IMR-90 (cell line): ENCODE measurements around the gene SSH2. TPM values are rescaled to one million over a fixed set of nuclear protein-coding genes. Genes with fewer than 3 reads are reported as not detected.
"Not testable (repeated sequence)": the region's sequence is repeated elsewhere in the genome, so short reads cannot be mapped to it uniquely, and the experiment has no call there.

Source experiments
- ATAC-seq: fragments of 200-7000 bp; cut with Tn5 transposase; 2 replicates; pipeline ENCODE4 v1.9.1; 2020; ENCODE audit warnings: low read depth, mild to moderate bottlenecking, moderate library complexity
- BruUV-seq: library from RNA; stranded (reverse); fragments of 400-500 nt; replicated peaks from 2 replicates; lab custom pipeline; 2021; lab: Mats Ljungman, UMichigan
- CTCF ChIA-PET: fragments of 300-600 bp; formaldehyde crosslinking; extraction: SDS; loops from one replicate; lab custom pipeline; 2021; ENCODE audit warnings: antibody characterized with exemption; lab: Yijun Ruan, JAX
- POLR2A ChIA-PET: fragments of 300-600 bp; sonication (Branson Sonifier 250); formaldehyde crosslinking; loops from one replicate; lab custom pipeline; 2022; ENCODE audit warnings: antibody characterized with exemption; ENCODE audit not compliant: unreplicated experiment; lab: Charles Lee
- DNase-seq: peaks from one replicate; pipeline ENCODE4 v3.0.0; 2013
- H2AFZ ChIP-seq: replicated peaks from 2 replicates; pipeline ENCODE3; 2013; ENCODE audit warnings: low read length, mild to moderate bottlenecking; ENCODE audit not compliant: poor library complexity
- H2AK5ac ChIP-seq: 2 replicates; pipeline ENCODE4 v1.6.1; 2013; ENCODE audit warnings: low read depth, low read length, inconsistent platforms
- H2AK9ac ChIP-seq: replicated peaks from 2 replicates; pipeline ENCODE3; 2013; ENCODE audit warnings: mild to moderate bottlenecking, low read depth, low read length, moderate library complexity; ENCODE audit not compliant: poor library complexity
- H2BK120ac ChIP-seq: 2 replicates; pipeline ENCODE4 v1.6.1; 2013; ENCODE audit warnings: low read depth, low read length, inconsistent platforms
- H2BK15ac ChIP-seq: 3 replicates; pipeline ENCODE4 v1.6.1; 2013; ENCODE audit warnings: low read depth, low read length, inconsistent platforms
- H2BK20ac ChIP-seq: 2 replicates; pipeline ENCODE4 v1.6.1; 2013; ENCODE audit warnings: low read depth, mild to moderate bottlenecking, inconsistent platforms, low read length, moderate library complexity
- H2BK5ac ChIP-seq: 2 replicates; pipeline ENCODE4 v1.6.1; 2013; ENCODE audit warnings: mild to moderate bottlenecking, low read depth, low read length, inconsistent platforms; ENCODE audit not compliant: poor library complexity, severe bottlenecking
- H3K14ac ChIP-seq: replicated peaks from 2 replicates; pipeline ENCODE4 v1.6.1; 2013; ENCODE audit warnings: low read depth, low read length, inconsistent platforms
- H3K18ac ChIP-seq: 2 replicates; pipeline ENCODE4 v1.6.1; 2013; ENCODE audit warnings: low read depth, low read length, control low read depth
- H3K23ac ChIP-seq: 2 replicates; pipeline ENCODE4 v1.6.1; 2013; ENCODE audit warnings: low read depth, low read length, inconsistent platforms
- H3K27ac ChIP-seq: 2 replicates; pipeline ENCODE4 v1.5.1; 2013; ENCODE audit warnings: mild to moderate bottlenecking, control low read depth, low read length; ENCODE audit not compliant: insufficient read depth
- H3K27me3 ChIP-seq: 2 replicates; pipeline ENCODE4 v1.6.1; 2013; ENCODE audit warnings: low read length; ENCODE audit not compliant: control insufficient read depth, insufficient read depth
- H3K36me3 ChIP-seq: 2 replicates; pipeline ENCODE4 v1.6.1; 2013; ENCODE audit warnings: low read length, mixed read lengths; ENCODE audit not compliant: control insufficient read depth, insufficient read depth
- H3K4ac ChIP-seq: 2 replicates; pipeline ENCODE4 v1.6.1; 2013; ENCODE audit warnings: low read depth, low read length, inconsistent platforms
- H3K4me1 ChIP-seq: 2 replicates; pipeline ENCODE4 v1.6.1; 2013; ENCODE audit warnings: low read length, mixed read lengths; ENCODE audit not compliant: control insufficient read depth, insufficient read depth
- H3K4me2 ChIP-seq: 2 replicates; pipeline ENCODE4 v1.6.1; 2013; ENCODE audit warnings: low read depth, mild to moderate bottlenecking, control low read depth, low read length, moderate library complexity
- H3K4me3 ChIP-seq: 2 replicates; pipeline ENCODE4 v1.5.1; 2013; ENCODE audit warnings: low read depth, mild to moderate bottlenecking, control low read depth, low read length, moderate library complexity; ENCODE audit not compliant: insufficient read depth
- H3K56ac ChIP-seq: 2 replicates; pipeline ENCODE4 v1.6.1; 2013; ENCODE audit warnings: low read length, inconsistent platforms; ENCODE audit not compliant: insufficient read depth; ENCODE audit errors: extremely low read depth
- H3K79me1 ChIP-seq, 2 experiments: 2 replicates each; pipeline ENCODE4 v1.6.1; 2013; ENCODE audit warnings: low read length in 2 of 2, inconsistent platforms in 1 of 2, low read depth in 1 of 2
- H3K9ac ChIP-seq: 2 replicates; pipeline ENCODE4 v1.6.1; 2013; ENCODE audit warnings: low read depth, low read length, control low read depth
- H3K9me1 ChIP-seq: 2 replicates; pipeline ENCODE4 v1.6.1; 2013; ENCODE audit warnings: low read length, inconsistent platforms; ENCODE audit not compliant: insufficient read depth
- H3K9me3 ChIP-seq: 2 replicates; pipeline ENCODE4 v1.6.1; 2013; ENCODE audit warnings: low read length; ENCODE audit not compliant: control insufficient read depth, insufficient read depth
- H4K20me1 ChIP-seq: 2 replicates; pipeline ENCODE4 v1.6.1; 2013; ENCODE audit warnings: low read length, inconsistent platforms; ENCODE audit not compliant: insufficient read depth
- H4K5ac ChIP-seq: 2 replicates; pipeline ENCODE4 v1.6.1; 2013; ENCODE audit warnings: mild to moderate bottlenecking, low read depth, low read length, control low read depth
- H4K8ac ChIP-seq, 2 experiments: 2 replicates each; pipeline ENCODE4 v1.6.1; 2013; ENCODE audit warnings: low read depth in 2 of 2, low read length in 2 of 2, control low read depth in 1 of 2, inconsistent platforms in 1 of 2
- H4K91ac ChIP-seq: 2 replicates; pipeline ENCODE4 v1.6.1; 2013; ENCODE audit warnings: low read depth, low read length, inconsistent platforms; ENCODE audit not compliant: insufficient read depth
- WGBS, 2 experiments: methylation state at CpG; one replicate each; pipeline versions ENCODE4 v1.1.5 to v1.1.7; 2013; ENCODE audit warnings: missing lambda C conversion rate in 2 of 2; ENCODE audit not compliant: insufficient read length in 1 of 2; ENCODE audit errors: extremely low coverage in 2 of 2; 5-methylcytosine and 5-hydroxymethylcytosine counted together
- dilution Hi-C: fragments of 300-500 bp; cut with HindIII; formaldehyde crosslinking; loops from one replicate; pipeline ENCODE4 v1.14.3; 2018; ENCODE audit warnings: low sequenced_read_pairs; ENCODE audit not compliant: unreplicated experiment
- in situ Hi-C: fragments of 300-500 bp; cut with MboI; formaldehyde crosslinking; loops from 3 replicates; pipeline ENCODE4 v1.14.3; 2019; ENCODE audit warnings: low sequenced_read_pairs, inconsistent platforms, mixed read lengths
- intact Hi-C: fragments of 100-400 bp; cut with micrococcal nuclease; formaldehyde crosslinking; loops from 2 replicates; pipeline ENCODE4 v1.10.0; 2022
- polyA plus RNA-seq, 3 experiments: library from polyadenylated mRNA; depleted of rRNA; stranded (reverse); fragments of >200 nt; gene quantifications; 2 replicates each; pipeline ENCODE4 v1.2.3, GENCODE V29; 2012; ENCODE audit warnings: low replicate concordance in 1 of 3
- total RNA-seq: library from RNA; depleted of rRNA; stranded (reverse); fragments of >200 nt; gene quantifications from 2 replicates; pipeline ENCODE4 v1.2.3, GENCODE V29; 2012

Gene SSH2
- total and polyA plus RNA-seq, 2 of the 4 experiments (the other 2 are of a cell fraction): 9.3 TPM

- H2BK5ac ChIP-seq, H3K4ac ChIP-seq, H3K27ac ChIP-seq, H2BK120ac ChIP-seq, BruUV-seq, H2AFZ ChIP-seq, H3K36me3 ChIP-seq, H4K5ac ChIP-seq, H3K9me1 ChIP-seq, H2BK20ac ChIP-seq, dilution Hi-C loops, H4K91ac ChIP-seq, ATAC-seq, in situ Hi-C loops, H4K20me1 ChIP-seq, H4K8ac ChIP-seq, H2AK5ac ChIP-seq, intact Hi-C loops, H3K23ac ChIP-seq, H3K9ac ChIP-seq, H3K9me3 ChIP-seq, H2BK15ac ChIP-seq, H3K14ac ChIP-seq, H2AK9ac ChIP-seq, H3K4me1 ChIP-seq, H3K56ac ChIP-seq, H3K18ac ChIP-seq, H3K4me2 ChIP-seq, POLR2A ChIA-PET, H3K27me3 ChIP-seq, H3K4me3 ChIP-seq, DNase-seq: not testable (repeated sequence)
- H3K79me1 ChIP-seq: peaks cover 18 to 24% of the 10 kb centered on the region in 2 experiments; a peak in 3 of 4 replicates
- no CpG with 5 or more reads among the region's 4 CpGs for WGBS, 2 experiments
- CTCF ChIA-PET: interaction anchor here (0.6 kb wide), 1 partner anchor 32 kb away, joined by 6 read pairs; no protein-coding TSS in a partner anchor
Measured at GRCh38 chr17:29864123-29864522, 65.9 kb downstream of the SSH2 start.
